ENCODE measurements around the gene LKAAEAR1. TPM values are rescaled to one million over a fixed set of nuclear protein-coding genes. Genes with fewer than 3 reads are reported as not detected.

LKAAEAR1 gene
- total and polyA plus RNA-seq, 2 of the 13 experiments (the other 11 are each of a cell fraction or from before 2014, with no cell fraction given), result not detected

- TF ChIP-seq, protein P1, sequence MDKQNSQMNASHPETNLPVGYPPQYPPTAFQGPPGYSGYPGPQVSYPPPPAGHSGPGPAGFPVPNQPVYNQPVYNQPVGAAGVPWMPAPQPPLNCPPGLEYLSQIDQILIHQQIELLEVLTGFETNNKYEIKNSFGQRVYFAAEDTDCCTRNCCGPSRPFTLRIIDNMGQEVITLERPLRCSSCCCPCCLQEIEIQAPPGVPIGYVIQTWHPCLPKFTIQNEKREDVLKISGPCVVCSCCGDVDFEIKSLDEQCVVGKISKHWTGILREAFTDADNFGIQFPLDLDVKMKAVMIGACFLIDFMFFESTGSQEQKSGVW (CRISPR knock-in tag; IDR thresholded peaks at IDR 0.05; ENCODE audit: borderline replicate concordance), result no peak
- TF ChIP-seq ZNF83 (CRISPR knock-in tag; IDR thresholded peaks at IDR 0.05; ENCODE audit: borderline replicate concordance) (no peak), YEATS2 (CRISPR knock-in tag; IDR thresholded peaks at IDR 0.05; ENCODE audit: borderline replicate concordance) (no peak), REXO4 (CRISPR knock-in tag; IDR thresholded peaks at IDR 0.05; ENCODE audit: borderline replicate concordance) (no peak), ZNF670 (CRISPR knock-in tag; IDR thresholded peaks at IDR 0.05; ENCODE audit: borderline replicate concordance) (no peak), AKAP8 (CRISPR knock-in tag; IDR thresholded peaks at IDR 0.05) (peak; percentile 37; the same call in 1 of the 2 replicates), ZNF441 (CRISPR knock-in tag; IDR thresholded peaks at IDR 0.05; ENCODE audit: borderline replicate concordance) (peak; percentile 80; the same call in 1 of the 2 replicates), NONO (IDR thresholded peaks at IDR 0.05) (no peak), NONO (CRISPR knock-in tag; conservative IDR thresholded peaks at IDR 0.05) (no peak; the same call in 1 of the 2 replicates), MTF1 (CRISPR knock-in tag; IDR thresholded peaks at IDR 0.05) (no peak), ZNF776 (CRISPR knock-in tag; IDR thresholded peaks at IDR 0.05) (no peak), ZBTB20 (CRISPR knock-in tag; IDR thresholded peaks at IDR 0.05; ENCODE audit: borderline replicate concordance, low read depth) (no peak), CC2D1A (CRISPR knock-in tag; IDR thresholded peaks at IDR 0.05) (no peak), MEIS2 (CRISPR knock-in tag; IDR thresholded peaks at IDR 0.05) (0 out of 2 replicates have a peak, but pooled peaks have one; percentile 8), ZKSCAN5 (CRISPR knock-in tag; IDR thresholded peaks at IDR 0.05) (no peak), PHF21A (CRISPR knock-in tag; IDR thresholded peaks at IDR 0.05) (no peak), ZNF260 (CRISPR knock-in tag; IDR thresholded peaks at IDR 0.05; ENCODE audit: borderline replicate concordance, low read depth) (no peak), GPN1 (CRISPR knock-in tag; IDR thresholded peaks at IDR 0.05; ENCODE audit: borderline replicate concordance) (no peak), ZNF891 (CRISPR knock-in tag; IDR thresholded peaks at IDR 0.05) (peak; percentile 88), ZSCAN20 (CRISPR knock-in tag; IDR thresholded peaks at IDR 0.05; ENCODE audit: borderline replicate concordance) (no peak), ZNF616 (CRISPR knock-in tag; IDR thresholded peaks at IDR 0.05; ENCODE audit: low read depth) (no peak; the same call in 1 of the 2 replicates), SCMH1 (CRISPR knock-in tag; IDR thresholded peaks at IDR 0.05; ENCODE audit: borderline replicate concordance) (no peak), ZNF33B (CRISPR knock-in tag; IDR thresholded peaks at IDR 0.05) (no peak), DNMT3B (CRISPR knock-in tag; conservative IDR thresholded peaks at IDR 0.05) (no peak)
- TF ChIP-seq, protein P2, sequence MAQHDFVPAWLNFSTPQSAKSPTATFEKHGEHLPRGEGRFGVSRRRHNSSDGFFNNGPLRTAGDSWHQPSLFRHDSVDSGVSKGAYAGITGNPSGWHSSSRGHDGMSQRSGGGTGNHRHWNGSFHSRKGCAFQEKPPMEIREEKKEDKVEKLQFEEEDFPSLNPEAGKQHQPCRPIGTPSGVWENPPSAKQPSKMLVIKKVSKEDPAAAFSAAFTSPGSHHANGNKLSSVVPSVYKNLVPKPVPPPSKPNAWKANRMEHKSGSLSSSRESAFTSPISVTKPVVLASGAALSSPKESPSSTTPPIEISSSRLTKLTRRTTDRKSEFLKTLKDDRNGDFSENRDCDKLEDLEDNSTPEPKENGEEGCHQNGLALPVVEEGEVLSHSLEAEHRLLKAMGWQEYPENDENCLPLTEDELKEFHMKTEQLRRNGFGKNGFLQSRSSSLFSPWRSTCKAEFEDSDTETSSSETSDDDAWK (CRISPR knock-in tag; IDR thresholded peaks at IDR 0.05), result no peak
- TF ChIP-seq, protein P3, sequence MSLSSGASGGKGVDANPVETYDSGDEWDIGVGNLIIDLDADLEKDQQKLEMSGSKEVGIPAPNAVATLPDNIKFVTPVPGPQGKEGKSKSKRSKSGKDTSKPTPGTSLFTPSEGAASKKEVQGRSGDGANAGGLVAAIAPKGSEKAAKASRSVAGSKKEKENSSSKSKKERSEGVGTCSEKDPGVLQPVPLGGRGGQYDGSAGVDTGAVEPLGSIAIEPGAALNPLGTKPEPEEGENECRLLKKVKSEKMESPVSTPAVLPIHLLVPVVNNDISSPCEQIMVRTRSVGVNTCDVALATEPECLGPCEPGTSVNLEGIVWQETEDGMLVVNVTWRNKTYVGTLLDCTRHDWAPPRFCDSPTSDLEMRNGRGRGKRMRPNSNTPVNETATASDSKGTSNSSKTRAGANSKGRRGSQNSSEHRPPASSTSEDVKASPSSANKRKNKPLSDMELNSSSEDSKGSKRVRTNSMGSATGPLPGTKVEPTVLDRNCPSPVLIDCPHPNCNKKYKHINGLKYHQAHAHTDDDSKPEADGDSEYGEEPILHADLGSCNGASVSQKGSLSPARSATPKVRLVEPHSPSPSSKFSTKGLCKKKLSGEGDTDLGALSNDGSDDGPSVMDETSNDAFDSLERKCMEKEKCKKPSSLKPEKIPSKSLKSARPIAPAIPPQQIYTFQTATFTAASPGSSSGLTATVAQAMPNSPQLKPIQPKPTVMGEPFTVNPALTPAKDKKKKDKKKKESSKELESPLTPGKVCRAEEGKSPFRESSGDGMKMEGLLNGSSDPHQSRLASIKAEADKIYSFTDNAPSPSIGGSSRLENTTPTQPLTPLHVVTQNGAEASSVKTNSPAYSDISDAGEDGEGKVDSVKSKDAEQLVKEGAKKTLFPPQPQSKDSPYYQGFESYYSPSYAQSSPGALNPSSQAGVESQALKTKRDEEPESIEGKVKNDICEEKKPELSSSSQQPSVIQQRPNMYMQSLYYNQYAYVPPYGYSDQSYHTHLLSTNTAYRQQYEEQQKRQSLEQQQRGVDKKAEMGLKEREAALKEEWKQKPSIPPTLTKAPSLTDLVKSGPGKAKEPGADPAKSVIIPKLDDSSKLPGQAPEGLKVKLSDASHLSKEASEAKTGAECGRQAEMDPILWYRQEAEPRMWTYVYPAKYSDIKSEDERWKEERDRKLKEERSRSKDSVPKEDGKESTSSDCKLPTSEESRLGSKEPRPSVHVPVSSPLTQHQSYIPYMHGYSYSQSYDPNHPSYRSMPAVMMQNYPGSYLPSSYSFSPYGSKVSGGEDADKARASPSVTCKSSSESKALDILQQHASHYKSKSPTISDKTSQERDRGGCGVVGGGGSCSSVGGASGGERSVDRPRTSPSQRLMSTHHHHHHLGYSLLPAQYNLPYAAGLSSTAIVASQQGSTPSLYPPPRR (CRISPR knock-in tag; IDR thresholded peaks at IDR 0.05; ENCODE audit: borderline replicate concordance), result peak; percentile 31; the same call in 1 of the 2 replicates
These were observed 807 bp downstream of the LKAAEAR1 start (continued) for GRCh38 chr20:64083378-64083803.

Measured in HepG2 (cell line).